GM23338 (cell line): ENCODE data around the gene SLIT1. TPM values are rescaled to one million over a fixed set of nuclear protein-coding genes. Genes with fewer than 3 reads are reported as not detected.

ENCODE experiments used
- ATAC-seq: fragments of 200-7000 bp; cut with Tn5 transposase; 3 replicates; pipeline ENCODE4 v1.9.1; 2020
- DNase-seq: peaks from one replicate; pipeline ENCODE4 v3.0.0-alpha.2; 2015; ENCODE audit warnings: low spot score
- H2AFZ ChIP-seq: fragments of 200-600 bp; sonication (generic); 2 replicates; pipeline ENCODE4 v1.8.0; 2016; ENCODE audit warnings: antibody characterized with exemption, mild to moderate bottlenecking, moderate library complexity
- H3F3A ChIP-seq: fragments of 200-600 bp; sonication (generic); replicated peaks from 2 replicates; pipeline ENCODE4 v1.8.0; 2017; ENCODE audit warnings: antibody characterized with exemption, mixed run types, low read depth
- H3K27ac ChIP-seq: fragments of 200-600 bp; sonication (generic); 2 replicates; pipeline ENCODE4 v1.6.1; 2016; ENCODE audit warnings: low read depth
- H3K27me3 ChIP-seq: fragments of 200-600 bp; sonication (generic); 2 replicates; pipeline ENCODE4 v1.8.0; 2016; ENCODE audit warnings: mild to moderate bottlenecking, mixed run types, moderate library complexity; ENCODE audit not compliant: insufficient read depth
- H3K36me3 ChIP-seq: fragments of 200-600 bp; sonication (generic); 2 replicates; pipeline ENCODE4 v1.8.0; 2016; ENCODE audit warnings: mild to moderate bottlenecking; ENCODE audit not compliant: insufficient read depth
- H3K4me1 ChIP-seq: fragments of 200-600 bp; sonication (generic); 2 replicates; pipeline ENCODE4 v1.8.0; 2016; ENCODE audit warnings: mild to moderate bottlenecking, moderate library complexity; ENCODE audit not compliant: insufficient read depth
- H3K4me2 ChIP-seq: fragments of 200-600 bp; sonication (generic); 2 replicates; pipeline ENCODE4 v1.7.1; 2017; ENCODE audit warnings: mixed run types
- H3K4me3 ChIP-seq: fragments of 200-600 bp; sonication (generic); 2 replicates; pipeline ENCODE4 v1.6.1; 2016; ENCODE audit warnings: mixed run types
- H3K79me2 ChIP-seq: fragments of 200-600 bp; sonication (generic); replicated peaks from 2 replicates; pipeline ENCODE4 v1.8.0; 2017; ENCODE audit warnings: mild to moderate bottlenecking; ENCODE audit not compliant: insufficient read depth
- H3K9me2 ChIP-seq: fragments of 200-600 bp; sonication (generic); 2 replicates; pipeline ENCODE4 v1.8.0; 2017; ENCODE audit not compliant: insufficient read depth
- H4K20me1 ChIP-seq: fragments of 200-600 bp; sonication (generic); replicated peaks from 2 replicates; pipeline ENCODE4 v1.8.0; 2017; ENCODE audit warnings: mild to moderate bottlenecking; ENCODE audit not compliant: insufficient read depth
- H3K27ac Mint-ChIP-seq: 2 replicates; pipeline ENCODE4 v1.8.0; 2020; ENCODE audit warnings: inconsistent platforms, mild to moderate bottlenecking, moderate library complexity, mixed read lengths
- H3K27me3 Mint-ChIP-seq: 3 replicates; pipeline ENCODE4 v1.8.0; 2022; ENCODE audit warnings: low read depth, mild to moderate bottlenecking, moderate library complexity, mixed read lengths, inconsistent platforms; ENCODE audit not compliant: insufficient read depth, poor library complexity
- H3K36me3 Mint-ChIP-seq: 3 replicates; pipeline ENCODE4 v1.8.0; 2021; ENCODE audit warnings: low read depth, mild to moderate bottlenecking, inconsistent platforms, moderate library complexity, mixed read lengths
- H3K4me1 Mint-ChIP-seq: 3 replicates; pipeline ENCODE4 v1.8.0; 2020; ENCODE audit warnings: mild to moderate bottlenecking, inconsistent platforms, mixed read lengths
- H3K4me3 Mint-ChIP-seq: 3 replicates; pipeline ENCODE4 v1.8.0; 2021; ENCODE audit warnings: moderate library complexity, mild to moderate bottlenecking, inconsistent platforms, mixed read lengths
- H3K9me3 Mint-ChIP-seq: 3 replicates; pipeline ENCODE4 v1.8.0; 2020; ENCODE audit warnings: moderate library complexity, mild to moderate bottlenecking, inconsistent platforms, mixed read lengths
- CTCF ChIP-seq, 2 experiments: fragments of 200-600 bp in 1 of 2; sonication (generic) in 1 of 2; conservative IDR thresholded peaks; 2 replicates each; pipeline versions ENCODE4 v1.5.1 to v1.6.1; 2016 to 2017; ENCODE audit warnings: antibody characterized with exemption in 2 of 2, low read depth in 2 of 2, mild to moderate bottlenecking in 2 of 2, moderate library complexity in 1 of 2
- EZH2 ChIP-seq: fragments of 200-600 bp; sonication (generic); IDR thresholded peaks from one replicate; pipeline ENCODE4 v1.8.0; 2017; ENCODE audit warnings: antibody characterized with exemption, mild to moderate bottlenecking, low read depth; ENCODE audit not compliant: unreplicated experiment
- NANOG ChIP-seq: IDR thresholded peaks from 2 replicates; pipeline ENCODE4 v1.6.1; 2016; ENCODE audit warnings: antibody characterized with exemption, borderline replicate concordance
- POLR2AphosphoS5 ChIP-seq: IDR thresholded peaks from 2 replicates; pipeline ENCODE4 v1.6.1; 2016; ENCODE audit warnings: antibody characterized with exemption, low read depth
- ZNF114 ChIP-seq: fragments of 250-450 bp; sonication (Bioruptor Pico); IDR thresholded peaks from 2 replicates; pipeline ENCODE4 v1.5.0; 2020; ENCODE audit warnings: mild to moderate bottlenecking, moderate library complexity
- ZNF331 ChIP-seq: fragments of 250-450 bp; sonication (Bioruptor Pico); IDR thresholded peaks from 2 replicates; pipeline ENCODE4 v1.5.0; 2020; ENCODE audit warnings: low read depth, mild to moderate bottlenecking, moderate library complexity
- ZNF462 ChIP-seq: fragments of 250-450 bp; sonication (Bioruptor Pico); IDR thresholded peaks from 2 replicates; pipeline ENCODE4 v1.5.0; 2020; ENCODE audit warnings: mild to moderate bottlenecking, moderate library complexity
- polyA plus RNA-seq: library from polyadenylated mRNA; unstranded; fragments of >200 nt; fragmentation: Nextera tagmentation; extraction: Ambion mirVana; gene quantifications from 2 replicates; pipeline ENCODE4 v1.2.1, GENCODE V29; 2016
- total RNA-seq: library from RNA; depleted of rRNA; stranded (reverse); fragments of >200 nt; shearing (Covaris generic); gene quantifications from 2 replicates; pipeline ENCODE4 v1.2.3, GENCODE V29; 2014
- TF ChIP-seq, protein P1 (sequence below): IDR thresholded peaks from 2 replicates; pipeline ENCODE4 v1.6.1; 2016; ENCODE audit warnings: antibody characterized with exemption

Gene SLIT1
- total and polyA plus RNA-seq, 2 experiments from 2014 or later: 0.76 to 1.7 TPM

GRCh38 chr10:97010695-97011206, 175.0 kb downstream of the SLIT1 start (continued):
- TF ChIP-seq ZNF114: no peak
- no peak for TF ChIP-seq ZNF331 (CRISPR knock-in tag)
- TF ChIP-seq ZNF462 (CRISPR knock-in tag): no peak
- no peak for TF ChIP-seq EZH2

GRCh38 chr10:97007417-97007816, 178.3 kb downstream of the SLIT1 start:
- Histone ChIP-seq H3K4me3 (no peak overlapping the region), H3K4me1 (no peaks in the 10 kb centered on the region; the same call in 1 of the 2 replicates), H3F3A (no peaks in the 10 kb centered on the region), H3K27me3 (no peaks in the 10 kb centered on the region), H2AFZ (no peak overlapping the region), H3K79me2 (no peaks in the 10 kb centered on the region), H3K27ac (no peak overlapping the region), H3K9me2 (no peaks in the 10 kb centered on the region), H3K36me3 (no peaks in the 10 kb centered on the region; the same call in 1 of the 2 replicates), H4K20me1 (no peaks in the 10 kb centered on the region), H3K4me2 (no peak overlapping the region)
- peaks cover 9% of the 10 kb centered on the region for H3K36me3 Mint-ChIP-seq
- H3K4me3 Mint-ChIP-seq: no peak overlapping the region
- no peak overlapping the region for H3K27ac Mint-ChIP-seq
- peaks cover 4% of the 10 kb centered on the region for H3K27me3 Mint-ChIP-seq
- no peak for DNase-seq
- no peak for ATAC-seq
- peaks cover 8% of the 10 kb centered on the region for H3K4me1 Mint-ChIP-seq
- peaks cover 17% of the 10 kb centered on the region; the same call in 2 of the 3 replicates for H3K9me3 Mint-ChIP-seq
- TF ChIP-seq, protein P1, sequence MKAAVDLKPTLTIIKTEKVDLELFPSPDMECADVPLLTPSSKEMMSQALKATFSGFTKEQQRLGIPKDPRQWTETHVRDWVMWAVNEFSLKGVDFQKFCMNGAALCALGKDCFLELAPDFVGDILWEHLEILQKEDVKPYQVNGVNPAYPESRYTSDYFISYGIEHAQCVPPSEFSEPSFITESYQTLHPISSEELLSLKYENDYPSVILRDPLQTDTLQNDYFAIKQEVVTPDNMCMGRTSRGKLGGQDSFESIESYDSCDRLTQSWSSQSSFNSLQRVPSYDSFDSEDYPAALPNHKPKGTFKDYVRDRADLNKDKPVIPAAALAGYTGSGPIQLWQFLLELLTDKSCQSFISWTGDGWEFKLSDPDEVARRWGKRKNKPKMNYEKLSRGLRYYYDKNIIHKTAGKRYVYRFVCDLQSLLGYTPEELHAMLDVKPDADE: no peak
- TF ChIP-seq NANOG: no peak
- TF ChIP-seq ZNF331 (CRISPR knock-in tag): no peak
- no peak for TF ChIP-seq ZNF114
- no peak for TF ChIP-seq POLR2AphosphoS5
- TF ChIP-seq CTCF (conservative IDR thresholded peaks at IDR 0.05; ENCODE audit: low read depth in 2 of 2): no peak
